GM19397 (cell line): Measurements from ENCODE around the gene C4BPA.

Experiments
- ATAC-seq: cut with Tn5 transposase; IDR thresholded peaks from one replicate; pipeline ENCODE4 v1.9.1; 2021; ENCODE audit warnings: mild to moderate bottlenecking, moderate library complexity; ENCODE audit not compliant: unreplicated experiment

C4BPA gene

GRCh38 chr1:207179036-207179435 is 75.0 kb downstream of the C4BPA start:
- ATAC-seq = no peak

- ATAC-seq = no peak
Measured at GRCh38 chr1:207181847-207182246, 77.8 kb downstream of the C4BPA start.

GRCh38 chr1:207186503-207186902 is 82.5 kb downstream of the C4BPA start:
- no peak for ATAC-seq

- no peak for ATAC-seq
Measured at GRCh38 chr1:207188901-207189300, 84.9 kb downstream of the C4BPA start.

- ATAC-seq = no peak
Measured at GRCh38 chr1:207191061-207191460, 87.0 kb downstream of the C4BPA start.

GRCh38 chr1:207191776-207192175 is 87.7 kb downstream of the C4BPA start:
- ATAC-seq = no peak

GRCh38 chr1:207194197-207194596 is 90.2 kb downstream of the C4BPA start:
- ATAC-seq = no peak
